Measurements from ENCODE around the gene FPGS. TPM values are rescaled to one million over a fixed set of nuclear protein-coding genes. Genes with fewer than 3 reads are reported as not detected.

The FPGS gene
- total RNA-seq, 4 donors from 2014 or later, result 36.1 to 56.3 (median 50.1) TPM

- Histone ChIP-seq H3K27me3 (peaks cover 0 to 8% (median 0%) of the 10 kb centered on the region in 4 donors), H3K9me3 (peaks cover 0 to 5% (median 3%) of the 10 kb centered on the region in 4 donors), H3K36me3 (peaks cover 0 to 43% (median 0%) of the 10 kb centered on the region in 4 donors), H3K4me3 (peak within 1 kb of the TSS; percentile 58 to 75 (median 67)), H3K27ac (replicated peaks in 1 of 4) (peak within 1 kb of the TSS; percentile 68 to 86 (median 83)), H3K4me1 (peaks cover 46 to 65% (median 64%) of the 10 kb centered on the region in 4 donors)
- WGBS, result 36% methylated on average over 8 of the region's 37 CpGs
- TF ChIP-seq EP300 (IDR thresholded peaks at IDR 0.05) (no peak), POLR2A (IDR thresholded peaks at IDR 0.05; ENCODE audit: low read depth) (no peak), CTCF (IDR thresholded peaks at IDR 0.05) (peak in 1 of 3 experiments; percentile 9), POLR2AphosphoS5 (IDR thresholded peaks at IDR 0.05) (peak; percentile 44 to 66)
- no peak for DNase-seq (ENCODE audit: extremely low spot score)
- intact Hi-C loops (cut with DNase I), result no loop called here
Observed at GRCh38 chr9:127854184-127854806, 51.6 kb downstream of the FPGS start, which contains the start of gene ENG. TSS of gene ENG (minus strand) at chr9:127854658. CDS start at chr9:127854355, 303 bp downstream.

- intact Hi-C loops (cut with DNase I), result loop anchor here (5.0 kb wide), 1 partner anchor 43 kb away; no protein-coding TSS in a partner anchor
- WGBS, result 74% methylated on average over 11 of the region's 11 CpGs
- no peak for DNase-seq (ENCODE audit: extremely low spot score)
Observed at GRCh38 chr9:127854960-127855359, 52.3 kb downstream of the FPGS start.

GRCh38 chr9:127855522-127855921, 52.8 kb downstream of the FPGS start:
- no peaks in the 10 kb centered on the region for H3K9me3 ChIP-seq
- peak overlapping the region in 3 of 4 donors; percentile 80 to 86 (median 86) for H3K27ac ChIP-seq (replicated peaks in 1 of 4)
- no peak for DNase-seq (ENCODE audit: extremely low spot score)
- peaks cover 0 to 8% (median 0%) of the 10 kb centered on the region in 4 donors for H3K27me3 ChIP-seq
- peaks cover 0 to 30% (median 0%) of the 10 kb centered on the region in 4 donors for H3K36me3 ChIP-seq
- TF ChIP-seq POLR2AphosphoS5 (IDR thresholded peaks at IDR 0.05) (no peak), POLR2A (IDR thresholded peaks at IDR 0.05; ENCODE audit: low read depth) (no peak), EP300 (IDR thresholded peaks at IDR 0.05) (no peak), CTCF (IDR thresholded peaks at IDR 0.05) (no peak)
- WGBS, result 94% methylated on average over 5 of the region's 5 CpGs
- H3K4me3 ChIP-seq, result no peak overlapping the region
- peaks cover 58 to 76% (median 66%) of the 10 kb centered on the region in 4 donors for H3K4me1 ChIP-seq
- intact Hi-C loops (cut with DNase I), result loop anchor here (5.0 kb wide), 1 partner anchor 43 kb away; no protein-coding TSS in a partner anchor

More at GRCh38 chr9:127854960-127855359, 52.3 kb downstream of the FPGS start:
- Histone ChIP-seq H3K4me1 (peaks cover 52 to 70% (median 66%) of the 10 kb centered on the region in 4 donors), H3K9me3 (no peaks in the 10 kb centered on the region), H3K27ac (replicated peaks in 1 of 4) (peak overlapping the region; percentile 68 to 86 (median 83)), H3K27me3 (peaks cover 0 to 8% (median 0%) of the 10 kb centered on the region in 4 donors), H3K36me3 (peaks cover 0 to 36% (median 0%) of the 10 kb centered on the region in 4 donors), H3K4me3 (peak overlapping the region; percentile 58 to 75 (median 67))
- TF ChIP-seq EP300 (IDR thresholded peaks at IDR 0.05), result no peak
- no peak for TF ChIP-seq CTCF (IDR thresholded peaks at IDR 0.05)
- TF ChIP-seq POLR2A (IDR thresholded peaks at IDR 0.05; ENCODE audit: low read depth), result no peak
- TF ChIP-seq POLR2AphosphoS5 (IDR thresholded peaks at IDR 0.05), result no peak

- no peak for DNase-seq (ENCODE audit: extremely low spot score)
Observed at GRCh38 chr9:127856094-127856728, 53.5 kb downstream of the FPGS start.

More at GRCh38 chr9:127856094-127856728, 53.5 kb downstream of the FPGS start:
- WGBS, result 72% methylated on average over 4 of the region's 11 CpGs
- intact Hi-C loops (cut with DNase I), result loop anchor here (5.0 kb wide), 1 partner anchor 44 kb away; no protein-coding TSS in a partner anchor
- TF ChIP-seq POLR2A (IDR thresholded peaks at IDR 0.05; ENCODE audit: low read depth) (no peak), CTCF (IDR thresholded peaks at IDR 0.05) (no peak), EP300 (IDR thresholded peaks at IDR 0.05) (no peak), POLR2AphosphoS5 (IDR thresholded peaks at IDR 0.05) (no peak)
- Histone ChIP-seq H3K36me3 (peaks cover 0 to 23% (median 0%) of the 10 kb centered on the region in 4 donors), H3K27me3 (peaks cover 0 to 8% (median 0%) of the 10 kb centered on the region in 4 donors), H3K4me3 (no peak overlapping the region), H3K27ac (replicated peaks in 1 of 4) (peak overlapping the region in 2 of 4 donors; percentile 86), H3K9me3 (no peaks in the 10 kb centered on the region), H3K4me1 (peaks cover 65 to 82% (median 69%) of the 10 kb centered on the region in 4 donors)
